ENCODE results near the gene CREB3L2. TPM values are rescaled to one million over a fixed set of nuclear protein-coding genes. Genes with fewer than 3 reads are reported as not detected.

The CREB3L2 gene
- total and polyA plus RNA-seq, 2 donors (not counting 1 experiment from before 2014, with no cell fraction given), result 13.8 to 25.1 TPM

GRCh38 chr7:137877027-137877675 lies 124.7 kb downstream of the CREB3L2 start:
- CTCF ChIA-PET, result no interaction called here
- H3K27me3 Mint-ChIP-seq, result no peaks in the 10 kb centered on the region
- Histone ChIP-seq H3K36me3 (replicated peaks in 1 of 2; ENCODE audit: control extremely low read depth in 1 of 2, control insufficient read depth in 1 of 2, extremely low read depth in 1 of 2, insufficient read depth in 2 of 2, low read length in 1 of 2) (peaks cover 0 to 56% of the 10 kb centered on the region in 2 experiments), H2AFZ (ENCODE audit: insufficient read depth, low read depth, low read length, poor library complexity, severe bottlenecking) (no peak overlapping the region), H3K4me2 (replicated peaks; ENCODE audit: low read depth, low read length, poor library complexity, severe bottlenecking) (no peak overlapping the region), H3K9me3 (ENCODE audit: control extremely low read depth in 1 of 3, control insufficient read depth in 2 of 3, insufficient read depth in 1 of 3, low read length in 2 of 3) (peaks cover 0 to 3% (median 0%) of the 10 kb centered on the region in 3 donors), H3K9ac (ENCODE audit: low read length) (no peak overlapping the region), H3K27me3 (replicated peaks in 1 of 4; ENCODE audit: control extremely low read depth in 1 of 4, control insufficient read depth in 3 of 4, insufficient read depth in 4 of 4, low read length in 3 of 4) (no peaks in the 10 kb centered on the region), H3K4me1 (ENCODE audit: control insufficient read depth in 2 of 2, insufficient read depth in 2 of 2, low read length in 2 of 2) (no peaks in the 10 kb centered on the region), H3K79me2 (ENCODE audit: control insufficient read depth, insufficient read depth, low read length) (no peaks in the 10 kb centered on the region), H3K4me3 (ENCODE audit: control extremely low read depth in 1 of 5, extremely low read depth in 1 of 5, insufficient read depth in 1 of 5, low read depth in 2 of 5, low read length in 4 of 5) (no peak overlapping the region), H4K20me1 (ENCODE audit: control insufficient read depth, insufficient read depth, low read length, poor library complexity, severe bottlenecking) (no peaks in the 10 kb centered on the region), H3K27ac (ENCODE audit: low read length in 2 of 2) (no peak overlapping the region)
- ATAC-seq (ENCODE audit: low read depth), result no peak
- TF ChIP-seq CTCF (IDR thresholded peaks at IDR 0.05) (no peak), EZH2 (IDR thresholded peaks at IDR 0.05; ENCODE audit: borderline replicate concordance, insufficient read depth, low read depth, low read length, poor library complexity, severe bottlenecking) (no peak)
- WGBS (ENCODE audit: insufficient coverage), result no CpG with 5 or more reads among the region's 5 CpGs
- DNase-seq, result no peak
- no peak overlapping the region for H3K27ac Mint-ChIP-seq
- H3K4me1 Mint-ChIP-seq, result no peaks in the 10 kb centered on the region
- no peaks in the 10 kb centered on the region for H3K9me3 Mint-ChIP-seq (ENCODE audit: insufficient read depth)
- POLR2A ChIA-PET, result no interaction called here
- intact Hi-C loops (cut with micrococcal nuclease), result no loop called here
- H3K4me3 Mint-ChIP-seq, result no peak overlapping the region

DNA sequence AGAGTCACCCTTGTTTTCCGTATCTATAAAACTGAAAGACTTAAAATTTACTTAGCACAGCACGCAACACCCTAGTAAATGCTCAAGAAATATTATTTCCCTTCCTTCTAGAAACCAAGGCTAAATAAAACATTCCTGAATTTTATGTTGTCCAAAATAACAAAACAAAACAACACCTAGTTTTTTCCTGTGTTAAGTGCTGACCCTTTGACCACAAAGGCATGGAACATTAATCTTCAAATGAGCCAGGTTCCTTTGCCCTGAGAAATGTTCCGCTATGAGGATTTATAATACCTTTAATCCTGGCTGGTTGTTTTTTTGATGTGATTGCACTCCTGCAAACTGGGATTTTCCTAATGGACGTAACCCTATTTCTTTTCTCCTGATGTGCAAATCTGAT lies 126.1 kb downstream of the CREB3L2 start:
- no peaks in the 10 kb centered on the region for H3K9me3 Mint-ChIP-seq (ENCODE audit: insufficient read depth)
- H3K27me3 ChIP-seq (replicated peaks in 1 of 4; ENCODE audit: control extremely low read depth in 1 of 4, control insufficient read depth in 3 of 4, insufficient read depth in 4 of 4, low read length in 3 of 4), result no peaks in the 10 kb centered on the region
- H2AFZ ChIP-seq (ENCODE audit: insufficient read depth, low read depth, low read length, poor library complexity, severe bottlenecking), result no peak overlapping the region
- H3K27me3 Mint-ChIP-seq, result no peaks in the 10 kb centered on the region
- H4K20me1 ChIP-seq (ENCODE audit: control insufficient read depth, insufficient read depth, low read length, poor library complexity, severe bottlenecking), result no peaks in the 10 kb centered on the region
- intact Hi-C loops (cut with micrococcal nuclease), result no loop called here
- no peaks in the 10 kb centered on the region for H3K4me1 ChIP-seq (ENCODE audit: control insufficient read depth in 2 of 2, insufficient read depth in 2 of 2, low read length in 2 of 2)
- no peaks in the 10 kb centered on the region for H3K4me1 Mint-ChIP-seq
- no peak overlapping the region for H3K27ac ChIP-seq (ENCODE audit: low read length in 2 of 2)
- H3K27ac Mint-ChIP-seq, result no peak overlapping the region
- H3K79me2 ChIP-seq (ENCODE audit: control insufficient read depth, insufficient read depth, low read length), result no peaks in the 10 kb centered on the region
- H3K9me3 ChIP-seq (ENCODE audit: control extremely low read depth in 1 of 3, control insufficient read depth in 2 of 3, insufficient read depth in 1 of 3, low read length in 2 of 3), result no peaks in the 10 kb centered on the region
- TF ChIP-seq CTCF (IDR thresholded peaks at IDR 0.05), result no peak
- no peak for TF ChIP-seq EZH2 (IDR thresholded peaks at IDR 0.05; ENCODE audit: borderline replicate concordance, insufficient read depth, low read depth, low read length, poor library complexity, severe bottlenecking)
- peaks cover 0 to 42% of the 10 kb centered on the region in 2 experiments for H3K36me3 ChIP-seq (replicated peaks in 1 of 2; ENCODE audit: control extremely low read depth in 1 of 2, control insufficient read depth in 1 of 2, extremely low read depth in 1 of 2, insufficient read depth in 2 of 2, low read length in 1 of 2)
- WGBS (ENCODE audit: insufficient coverage), result no CpG with 5 or more reads among the region's 4 CpGs
- H3K4me3 ChIP-seq (ENCODE audit: control extremely low read depth in 1 of 5, extremely low read depth in 1 of 5, insufficient read depth in 1 of 5, low read depth in 2 of 5, low read length in 4 of 5), result no peak overlapping the region
- no peak overlapping the region for H3K4me2 ChIP-seq (replicated peaks; ENCODE audit: low read depth, low read length, poor library complexity, severe bottlenecking)
- ATAC-seq (ENCODE audit: low read depth) (no peak), DNase-seq (no peak)
- no peak overlapping the region for H3K9ac ChIP-seq (ENCODE audit: low read length)
- no peak overlapping the region for H3K4me3 Mint-ChIP-seq
- POLR2A ChIA-PET, result no interaction called here
- CTCF ChIA-PET, result no interaction called here

Data from B cell (primary cell).